ENCODE measurements around the gene ALOX5. TPM values are rescaled to one million over a fixed set of nuclear protein-coding genes. Genes with fewer than 3 reads are reported as not detected.

The ALOX5 gene
- total and polyA plus RNA-seq, 10 of the 15 experiments (the other 5 are each of a cell fraction or from before 2014, with no cell fraction given), result 0.43 to 102 (median 34.2) TPM

DNA sequence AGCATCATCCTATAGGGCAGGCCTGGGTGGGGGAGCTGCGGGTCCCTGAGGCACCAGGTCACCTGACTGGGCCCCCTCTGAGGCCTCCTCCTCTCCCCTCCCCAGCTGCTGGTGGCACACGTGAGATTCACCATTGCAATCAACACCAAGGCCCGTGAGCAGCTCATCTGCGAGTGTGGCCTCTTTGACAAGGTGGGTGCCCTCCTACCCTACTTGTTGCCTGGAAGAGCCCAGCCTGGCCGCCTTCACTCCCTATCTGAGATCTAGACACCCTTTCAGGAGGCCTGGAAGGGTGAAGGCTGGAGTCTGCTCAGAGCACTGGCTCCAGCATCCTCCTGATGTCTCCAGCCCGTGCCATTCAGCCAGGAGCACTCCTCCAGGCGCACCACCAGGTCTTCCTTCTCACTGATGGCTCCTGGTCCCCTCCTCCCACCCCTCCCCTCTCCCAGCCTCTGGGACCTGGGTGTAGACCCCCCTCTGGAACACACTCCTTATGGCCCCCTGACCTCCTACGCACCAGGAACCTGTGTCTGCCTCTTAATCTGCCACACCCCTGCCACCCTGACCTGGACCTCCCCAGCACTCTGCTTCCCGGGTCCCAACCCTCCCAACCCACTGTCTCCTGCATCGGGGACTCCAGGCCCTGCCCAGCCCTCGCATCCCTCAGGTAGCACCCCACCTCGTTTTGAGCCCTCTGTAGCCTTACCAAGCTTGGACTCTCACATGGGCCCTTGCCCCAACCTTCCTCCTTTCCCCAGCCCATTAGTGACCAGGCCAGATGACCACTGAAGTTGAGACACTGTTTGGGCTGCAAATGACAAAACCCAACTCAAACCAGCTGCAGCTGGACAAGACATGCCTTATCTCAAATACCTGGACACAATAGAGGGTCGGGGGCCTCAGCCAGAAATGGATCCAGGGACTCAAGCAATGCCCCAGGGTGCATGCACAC is 67.5 kb downstream of the ALOX5 start:
- H3K79me2 ChIP-seq (ENCODE audit: control insufficient read depth, insufficient read depth, low read length), result no peaks in the 10 kb centered on the region
- intact Hi-C loops (cut with micrococcal nuclease; ENCODE audit: unreplicated experiment) (no loop called here), in situ Hi-C loops (cut with MboI) (no loop called here)
- H3K36me3 ChIP-seq (ENCODE audit: control insufficient read depth in 2 of 2, insufficient read depth in 2 of 2, low read length in 1 of 2), result no peaks in the 10 kb centered on the region
- H3K4me2 ChIP-seq (ENCODE audit: control insufficient read depth, insufficient read depth), result no peak overlapping the region
- no peak for FAIRE-seq
- no peak overlapping the region for H3K27ac ChIP-seq (ENCODE audit: control insufficient read depth, insufficient read depth)
- BruUV-seq (replicated peaks), result no TSS peak
- 0 out of 2 replicates have a peak, but pooled peaks cover 2% of the 10 kb centered on the region for H3K4me1 ChIP-seq (ENCODE audit: control insufficient read depth, insufficient read depth, low read length)
- CTCF ChIA-PET, result no interaction called here
- POLR2A ChIA-PET, result interaction anchor here (0.8 kb wide), 1 partner anchor 90 kb away, joined by 6 read pairs; no protein-coding TSS in a partner anchor
- no peaks in the 10 kb centered on the region for H4K20me1 ChIP-seq (ENCODE audit: control insufficient read depth, insufficient read depth)
- no peak for ATAC-seq
- H3K27me3 ChIP-seq (replicated peaks in 1 of 2; ENCODE audit: control insufficient read depth in 2 of 2, insufficient read depth in 2 of 2, low read length in 1 of 2), result no peaks in the 10 kb centered on the region
- RAD21 ChIA-PET (ENCODE audit: unreplicated experiment), result interaction anchor here (1.7 kb wide), 1 partner anchor 20 kb away, joined by 5 read pairs; no protein-coding TSS in a partner anchor
- no peak for DNase-seq (ENCODE audit: low read depth, low spot score)
- H3K9me3 ChIP-seq (replicated peaks; ENCODE audit: control insufficient read depth, insufficient read depth, low read length), result peaks cover 2% of the 10 kb centered on the region; the same call in 2 of the 3 replicates
- H3K4me3 ChIP-seq, result no peak overlapping the region
- H3K9ac ChIP-seq (ENCODE audit: control insufficient read depth, insufficient read depth, low read length), result no peak overlapping the region
- H2AFZ ChIP-seq (ENCODE audit: control insufficient read depth, low read depth, low read length), result no peak overlapping the region
- WGBS (ENCODE audit: insufficient coverage, insufficient replicate concordance, low lambda C conversion rate, missing lambda C conversion rate), result 80% methylated on average over 12 of the region's 13 CpGs
- SMC1A ChIA-PET (ENCODE audit: uncharacterized antibody, unreplicated experiment), result no interaction called here
- TF ChIP-seq RB1 (IDR thresholded peaks at IDR 0.05; ENCODE audit: borderline replicate concordance), result no peak
- no peak for TF ChIP-seq NR2C1 (IDR thresholded peaks at IDR 0.05)
- TF ChIP-seq SP1 (IDR thresholded peaks at IDR 0.05; ENCODE audit: low read depth, low read length), result no peak
- TF ChIP-seq CHD1 (IDR thresholded peaks at IDR 0.05; ENCODE audit: low read depth, low read length), result no peak
- TF ChIP-seq, protein P1, sequence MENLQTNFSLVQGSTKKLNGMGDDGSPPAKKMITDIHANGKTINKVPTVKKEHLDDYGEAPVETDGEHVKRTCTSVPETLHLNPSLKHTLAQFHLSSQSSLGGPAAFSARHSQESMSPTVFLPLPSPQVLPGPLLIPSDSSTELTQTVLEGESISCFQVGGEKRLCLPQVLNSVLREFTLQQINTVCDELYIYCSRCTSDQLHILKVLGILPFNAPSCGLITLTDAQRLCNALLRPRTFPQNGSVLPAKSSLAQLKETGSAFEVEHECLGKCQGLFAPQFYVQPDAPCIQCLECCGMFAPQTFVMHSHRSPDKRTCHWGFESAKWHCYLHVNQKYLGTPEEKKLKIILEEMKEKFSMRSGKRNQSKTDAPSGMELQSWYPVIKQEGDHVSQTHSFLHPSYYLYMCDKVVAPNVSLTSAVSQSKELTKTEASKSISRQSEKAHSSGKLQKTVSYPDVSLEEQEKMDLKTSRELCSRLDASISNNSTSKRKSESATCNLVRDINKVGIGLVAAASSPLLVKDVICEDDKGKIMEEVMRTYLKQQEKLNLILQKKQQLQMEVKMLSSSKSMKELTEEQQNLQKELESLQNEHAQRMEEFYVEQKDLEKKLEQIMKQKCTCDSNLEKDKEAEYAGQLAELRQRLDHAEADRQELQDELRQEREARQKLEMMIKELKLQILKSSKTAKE (IDR thresholded peaks at IDR 0.05; ENCODE audit: low read depth, poor library complexity, severe bottlenecking), result no peak
- TF ChIP-seq TCF7 (IDR thresholded peaks at IDR 0.05; ENCODE audit: borderline replicate concordance), result no peak
- TF ChIP-seq MEF2B (IDR thresholded peaks at IDR 0.05; ENCODE audit: partially characterized antibody, poor library complexity, severe bottlenecking), result no peak
